Tongue (tissue), 2 donors: ENCODE measurements around the gene WNK2. TPM values are rescaled to one million over a fixed set of nuclear protein-coding genes. Genes with fewer than 3 reads are reported as not detected.
"Not testable (repeated sequence)": the region's sequence is repeated elsewhere in the genome, so short reads cannot be mapped to it uniquely, and the experiment has no call there.

Source experiments
- DNase-seq: peaks from one replicate; pipeline ENCODE4 v3.0.0-alpha.2; 2015
- total RNA-seq: library from RNA; depleted of rRNA; stranded (reverse); fragments of >200 nt; gene quantifications from one replicate; pipeline ENCODE4 v1.2.3, GENCODE V29; 2014

Gene WNK2
- total RNA-seq, 1 donor from 2014 or later = 31.2 TPM

GRCh38 chr9:93308676-93309075 is 124.7 kb downstream of the WNK2 start:
- no peak for DNase-seq

GRCh38 chr9:93309889-93310425 is 126.0 kb downstream of the WNK2 start:
- DNase-seq = no peak

- no peak for DNase-seq
These were observed 131.2 kb downstream of the WNK2 start for GRCh38 chr9:93315118-93315517.

GRCh38 chr9:93315960-93316359 is 132.0 kb downstream of the WNK2 start:
- no peak for DNase-seq

- DNase-seq = no peak
These were observed 133.0 kb downstream of the WNK2 start for GRCh38 chr9:93316726-93317494.

GRCh38 chr9:93317495-93318094 is 133.7 kb downstream of the WNK2 start:
- DNase-seq = no peak

GRCh38 chr9:93318480-93318879 is 134.5 kb downstream of the WNK2 start:
- DNase-seq = no peak

- DNase-seq = no peak
These were observed 135.5 kb downstream of the WNK2 start for GRCh38 chr9:93319301-93319991.

- peak; percentile 83 for DNase-seq
These were observed 136.1 kb downstream of the WNK2 start for GRCh38 chr9:93319992-93320500.

- no peak for DNase-seq
These were observed 136.8 kb downstream of the WNK2 start for GRCh38 chr9:93320591-93321219.

- DNase-seq = no peak
These were observed 137.3 kb downstream of the WNK2 start for GRCh38 chr9:93321220-93321610.

GRCh38 chr9:93323446-93323954 is 139.6 kb downstream of the WNK2 start:
- not testable (repeated sequence) for DNase-seq

GRCh38 chr9:93324191-93324834 is 140.4 kb downstream of the WNK2 start:
- DNase-seq = no peak

GRCh38 chr9:93325307-93326035 is 141.5 kb downstream of the WNK2 start:
- no peak for DNase-seq

- no peak for DNase-seq
These were observed 142.1 kb downstream of the WNK2 start for GRCh38 chr9:93326056-93326455.

- no peak for DNase-seq
These were observed 142.7 kb downstream of the WNK2 start for GRCh38 chr9:93326654-93327053.

- DNase-seq = no peak
These were observed 145.8 kb downstream of the WNK2 start for GRCh38 chr9:93329629-93330280.

- no peak for DNase-seq
These were observed 148.4 kb downstream of the WNK2 start for GRCh38 chr9:93332317-93332716.

- DNase-seq = no peak
These were observed 152.8 kb downstream of the WNK2 start for GRCh38 chr9:93336720-93337119.

- not testable (repeated sequence) for DNase-seq
These were observed 154.3 kb downstream of the WNK2 start for GRCh38 chr9:93338196-93338595.
